A673 (cell line): Measurements from ENCODE around the gene IGF2R. TPM values are rescaled to one million over a fixed set of nuclear protein-coding genes. Genes with fewer than 3 reads are reported as not detected.

ENCODE experiments used
- BruUV-seq: library from RNA; stranded (reverse); fragments of 400-500 nt; replicated peaks from 2 replicates; lab custom pipeline; 2021; lab: Mats Ljungman, UMichigan
- CTCF ChIA-PET: fragments of 300-600 bp; sonication (Branson Sonifier 250); formaldehyde crosslinking; loops from one replicate; lab custom pipeline; 2022; ENCODE audit warnings: antibody characterized with exemption; lab: Charles Lee
- POLR2A ChIA-PET: fragments of 300-600 bp; sonication (Branson Sonifier 250); formaldehyde crosslinking; loops from one replicate; lab custom pipeline; 2022; ENCODE audit warnings: antibody characterized with exemption; ENCODE audit not compliant: low non-redundant PET; lab: Charles Lee
- DNase-seq: peaks from one replicate; pipeline ENCODE4 v3.0.0-alpha.2; 2015; ENCODE audit warnings: low spot score
- H3K27ac ChIP-seq: fragments of 200-600 bp; sonication (generic); 2 replicates; pipeline ENCODE4 v1.5.1; 2016; ENCODE audit warnings: mixed run types, low read depth, mild to moderate bottlenecking, mixed read lengths, antibody characterized with exemption, low read length; ENCODE audit not compliant: poor library complexity, severe bottlenecking
- H3K27me3 ChIP-seq: fragments of 200-600 bp; sonication (generic); replicated peaks from 2 replicates; pipeline ENCODE4 v1.6.1; 2017; ENCODE audit warnings: mixed run types, low read depth, mild to moderate bottlenecking, mixed read lengths, antibody characterized with exemption, low read length; ENCODE audit not compliant: insufficient read depth, poor library complexity
- H3K36me3 ChIP-seq: fragments of 200-600 bp; sonication (generic); 2 replicates; pipeline ENCODE4 v1.6.1; 2016; ENCODE audit warnings: mixed run types, mild to moderate bottlenecking, mixed read lengths, antibody characterized with exemption, low read length; ENCODE audit not compliant: insufficient read depth, poor library complexity, severe bottlenecking
- H3K4me1 ChIP-seq: fragments of 200-600 bp; sonication (generic); 2 replicates; pipeline ENCODE4 v1.6.1; 2017; ENCODE audit warnings: mixed run types, mild to moderate bottlenecking, mixed read lengths, antibody characterized with exemption, low read length; ENCODE audit not compliant: insufficient read depth, poor library complexity, severe bottlenecking
- H3K4me3 ChIP-seq: fragments of 200-600 bp; sonication (generic); 2 replicates; pipeline ENCODE4 v1.5.1; 2016; ENCODE audit warnings: low read depth, mixed run types, mild to moderate bottlenecking, mixed read lengths, low read length; ENCODE audit not compliant: poor library complexity, severe bottlenecking
- H3K9me3 ChIP-seq: fragments of 200-600 bp; sonication (generic); 2 replicates; pipeline ENCODE4 v1.6.1; 2016; ENCODE audit warnings: mixed run types, low read depth, mild to moderate bottlenecking, mixed read lengths, antibody characterized with exemption, low read length; ENCODE audit not compliant: poor library complexity, severe bottlenecking
- CTCF ChIP-seq: fragments of 300-800, 200-600 bp; sonication (generic); conservative IDR thresholded peaks from 2 replicates; pipeline ENCODE4 v1.5.1; 2017; ENCODE audit warnings: low read depth, mild to moderate bottlenecking, antibody characterized with exemption, low read length, moderate library complexity, mixed read lengths
- EZH2 ChIP-seq: fragments of 200-600 bp; sonication (generic); IDR thresholded peaks from 2 replicates; pipeline ENCODE4 v1.6.1; 2017; ENCODE audit warnings: borderline replicate concordance, low read depth, mild to moderate bottlenecking, mixed read lengths, antibody characterized with exemption, low read length; ENCODE audit not compliant: poor library complexity, severe bottlenecking
- intact Hi-C: fragments of 100-400 bp; cut with micrococcal nuclease; formaldehyde crosslinking; loops from one replicate; pipeline ENCODE4 v1.10.0; 2022; ENCODE audit not compliant: unreplicated experiment
- total RNA-seq: library from RNA; stranded (reverse); gene quantifications from 2 replicates; pipeline ENCODE4 v1.2.3, GENCODE V29; 2021

The IGF2R gene
- total RNA-seq, 1 experiment from 2014 or later = 67.4 TPM

GRCh38 chr6:159979136-159979874 lies 10.4 kb downstream of the IGF2R start:
- intact Hi-C loops = no loop called here
- POLR2A ChIA-PET = no interaction called here
- TF ChIP-seq CTCF (no peak), EZH2 (no peak)
- peak; percentile 85 for DNase-seq
- Histone ChIP-seq H3K27ac (peak overlapping the region; percentile 66), H3K27me3 (no peaks in the 10 kb centered on the region), H3K4me3 (no peak overlapping the region), H3K9me3 (no peaks in the 10 kb centered on the region), H3K4me1 (peaks cover 51% of the 10 kb centered on the region), H3K36me3 (no peaks in the 10 kb centered on the region)
- CTCF ChIA-PET = no interaction called here
- BruUV-seq = no TSS peak

DNA sequence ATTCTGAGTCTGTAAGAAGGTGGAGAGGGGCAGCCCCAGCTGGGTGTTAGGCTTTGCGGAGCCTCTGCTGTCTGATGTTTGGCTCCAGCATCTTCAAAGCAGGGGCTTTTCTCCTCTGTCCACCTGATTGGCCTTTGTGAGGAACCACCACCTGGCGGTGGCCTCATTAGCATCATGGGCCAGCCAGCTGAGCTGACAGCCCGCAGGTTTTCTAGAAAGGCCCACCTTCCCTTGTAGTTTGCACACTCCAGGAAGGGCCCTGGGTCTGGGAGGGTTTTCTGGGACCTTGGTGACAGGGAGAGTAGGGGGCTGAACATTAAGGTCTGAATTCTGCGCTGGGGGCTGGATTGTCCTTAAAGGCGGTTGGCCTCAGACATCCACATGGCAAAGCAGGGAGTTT lies 11.6 kb downstream of the IGF2R start:
- H3K4me3 ChIP-seq = no peak overlapping the region
- H3K4me1 ChIP-seq = peaks cover 50% of the 10 kb centered on the region
- no peaks in the 10 kb centered on the region for H3K9me3 ChIP-seq
- BruUV-seq = no TSS peak
- no peak overlapping the region for H3K27ac ChIP-seq
- H3K36me3 ChIP-seq = no peaks in the 10 kb centered on the region
- DNase-seq = no peak
- ChIA-PET CTCF (no interaction called here), POLR2A (no interaction called here)
- H3K27me3 ChIP-seq = no peaks in the 10 kb centered on the region
- TF ChIP-seq CTCF = no peak
- intact Hi-C loops = no loop called here

DNA sequence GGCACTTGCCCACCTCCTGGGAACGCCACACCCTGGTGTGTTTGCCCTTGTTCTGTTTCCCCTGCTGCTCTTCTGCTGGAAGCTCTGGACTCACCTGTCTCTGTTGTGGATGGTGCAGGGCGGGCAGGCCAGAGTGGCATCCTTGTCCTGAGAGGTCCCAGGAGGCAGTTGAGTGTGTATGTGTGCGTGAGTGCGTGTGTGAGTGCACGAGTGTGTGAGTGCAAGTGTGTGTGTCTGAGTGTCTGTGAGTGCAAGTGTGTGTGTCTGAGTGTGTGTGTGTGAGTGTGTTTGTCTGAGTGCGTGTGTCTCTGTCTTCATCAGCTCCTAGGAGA lies 12.2 kb downstream of the IGF2R start:
- no TSS peak for BruUV-seq
- Histone ChIP-seq H3K36me3 (no peaks in the 10 kb centered on the region), H3K27me3 (no peaks in the 10 kb centered on the region), H3K27ac (no peak overlapping the region), H3K4me3 (no peak overlapping the region), H3K4me1 (peaks cover 47% of the 10 kb centered on the region), H3K9me3 (no peaks in the 10 kb centered on the region)
- DNase-seq = no peak
- intact Hi-C loops = no loop called here
- CTCF ChIA-PET = no interaction called here
- no peak for TF ChIP-seq CTCF
- TF ChIP-seq EZH2 = no peak
- POLR2A ChIA-PET = no interaction called here
